Osteoblast (primary cell): ENCODE results near the gene COQ8B. TPM values are rescaled to one million over a fixed set of nuclear protein-coding genes. Genes with fewer than 3 reads are reported as not detected.
A peak's percentile ranks its signal among the peaks of the same experiment; 100 is the strongest.

Source experiments
- DNase-seq: peaks from one replicate; pipeline ENCODE4 v3.0.0; 2011; ENCODE audit warnings: low spot score, mixed read lengths; ENCODE audit not compliant: insufficient read length; ENCODE audit errors: missing footprints
- H2AFZ ChIP-seq: 2 replicates; pipeline ENCODE4 v1.6.0; 2011; ENCODE audit warnings: mild to moderate bottlenecking, low read length
- H3K27ac ChIP-seq: 2 replicates; pipeline ENCODE4 v1.5.1; 2011; ENCODE audit warnings: mild to moderate bottlenecking, low read depth, low read length, moderate library complexity
- H3K27me3 ChIP-seq: 2 replicates; pipeline ENCODE4 v1.6.0; 2012; ENCODE audit warnings: mild to moderate bottlenecking, control low read depth, inconsistent platforms, low read length, moderate library complexity; ENCODE audit not compliant: insufficient read depth
- H3K36me3 ChIP-seq: 2 replicates; pipeline ENCODE4 v1.5.1; 2011; ENCODE audit warnings: mild to moderate bottlenecking, low read length, control low read depth, moderate library complexity; ENCODE audit not compliant: insufficient read depth
- H3K4me1 ChIP-seq: 2 replicates; pipeline ENCODE4 v1.5.1; 2011; ENCODE audit warnings: mild to moderate bottlenecking, low read length, control low read depth, moderate library complexity; ENCODE audit not compliant: insufficient read depth
- H3K4me2 ChIP-seq: 2 replicates; pipeline ENCODE4 v1.6.0; 2011; ENCODE audit warnings: mild to moderate bottlenecking, low read length; ENCODE audit not compliant: insufficient read depth
- H3K4me3 ChIP-seq: fragments of 200-600 bp; sonication (generic); 3 replicates; pipeline ENCODE4 v1.5.1; 2012; ENCODE audit warnings: mild to moderate bottlenecking, low read length, inconsistent platforms; ENCODE audit not compliant: insufficient read depth
- H3K79me2 ChIP-seq: 2 replicates; pipeline ENCODE4 v1.6.0; 2012; ENCODE audit warnings: mild to moderate bottlenecking, low read length, control low read depth, inconsistent platforms; ENCODE audit not compliant: insufficient read depth
- H3K9me3 ChIP-seq: 2 replicates; pipeline ENCODE4 v1.5.1; 2011; ENCODE audit warnings: low read depth, low read length, control low read depth
- H4K20me1 ChIP-seq: 2 replicates; pipeline ENCODE4 v1.6.0; 2012; ENCODE audit warnings: mild to moderate bottlenecking, low read length, control low read depth; ENCODE audit not compliant: insufficient read depth
- total RNA-seq: library from RNA; depleted of rRNA; stranded (reverse); fragments of >200 nt; gene quantifications from 2 replicates; pipeline ENCODE4 v1.2.3, GENCODE V29; 2012
- TF ChIP-seq, protein P1 (sequence below): IDR thresholded peaks from 2 replicates; pipeline ENCODE4 v1.5.1; 2011; ENCODE audit warnings: mild to moderate bottlenecking, low read depth, low read length, moderate library complexity; ENCODE audit errors: extremely low read depth

COQ8B gene
- total RNA-seq, 1 donor: 32.9 TPM

DNA sequence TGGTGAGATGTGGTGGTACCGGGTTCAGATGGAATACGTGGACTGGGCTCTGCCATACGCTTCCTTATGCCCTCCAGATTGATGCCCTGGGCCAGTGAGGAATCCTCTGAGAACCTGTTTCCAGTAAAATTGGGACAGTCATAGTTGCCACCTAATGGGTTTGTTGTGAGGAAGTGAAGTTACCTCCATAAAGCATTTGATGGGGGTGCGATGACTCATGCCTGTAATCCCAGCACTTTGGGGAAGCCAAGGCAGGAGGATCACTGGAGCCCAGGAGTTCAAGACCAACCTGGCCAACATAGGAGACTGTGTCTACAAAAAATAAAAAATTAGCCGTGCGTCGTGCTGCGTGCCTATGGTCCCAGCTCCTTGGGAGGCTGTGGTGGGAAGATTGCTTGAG lies 39.1 kb upstream of the COQ8B start:
- DNase-seq: peak; percentile 23
- H3K9me3 ChIP-seq: no peaks in the 10 kb centered on the region
- H4K20me1 ChIP-seq: peaks cover 27% of the 10 kb centered on the region
- TF ChIP-seq, protein P1, sequence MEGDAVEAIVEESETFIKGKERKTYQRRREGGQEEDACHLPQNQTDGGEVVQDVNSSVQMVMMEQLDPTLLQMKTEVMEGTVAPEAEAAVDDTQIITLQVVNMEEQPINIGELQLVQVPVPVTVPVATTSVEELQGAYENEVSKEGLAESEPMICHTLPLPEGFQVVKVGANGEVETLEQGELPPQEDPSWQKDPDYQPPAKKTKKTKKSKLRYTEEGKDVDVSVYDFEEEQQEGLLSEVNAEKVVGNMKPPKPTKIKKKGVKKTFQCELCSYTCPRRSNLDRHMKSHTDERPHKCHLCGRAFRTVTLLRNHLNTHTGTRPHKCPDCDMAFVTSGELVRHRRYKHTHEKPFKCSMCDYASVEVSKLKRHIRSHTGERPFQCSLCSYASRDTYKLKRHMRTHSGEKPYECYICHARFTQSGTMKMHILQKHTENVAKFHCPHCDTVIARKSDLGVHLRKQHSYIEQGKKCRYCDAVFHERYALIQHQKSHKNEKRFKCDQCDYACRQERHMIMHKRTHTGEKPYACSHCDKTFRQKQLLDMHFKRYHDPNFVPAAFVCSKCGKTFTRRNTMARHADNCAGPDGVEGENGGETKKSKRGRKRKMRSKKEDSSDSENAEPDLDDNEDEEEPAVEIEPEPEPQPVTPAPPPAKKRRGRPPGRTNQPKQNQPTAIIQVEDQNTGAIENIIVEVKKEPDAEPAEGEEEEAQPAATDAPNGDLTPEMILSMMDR: no peak
- peaks cover 44% of the 10 kb centered on the region for H3K36me3 ChIP-seq
- H3K79me2 ChIP-seq: peaks cover 71% of the 10 kb centered on the region
- no peak overlapping the region for H3K4me2 ChIP-seq
- H3K27me3 ChIP-seq: no peaks in the 10 kb centered on the region
- H3K4me1 ChIP-seq: peaks cover 13% of the 10 kb centered on the region
- H2AFZ ChIP-seq: no peak overlapping the region
- H3K27ac ChIP-seq: no peak overlapping the region
- no peak overlapping the region for H3K4me3 ChIP-seq

DNA sequence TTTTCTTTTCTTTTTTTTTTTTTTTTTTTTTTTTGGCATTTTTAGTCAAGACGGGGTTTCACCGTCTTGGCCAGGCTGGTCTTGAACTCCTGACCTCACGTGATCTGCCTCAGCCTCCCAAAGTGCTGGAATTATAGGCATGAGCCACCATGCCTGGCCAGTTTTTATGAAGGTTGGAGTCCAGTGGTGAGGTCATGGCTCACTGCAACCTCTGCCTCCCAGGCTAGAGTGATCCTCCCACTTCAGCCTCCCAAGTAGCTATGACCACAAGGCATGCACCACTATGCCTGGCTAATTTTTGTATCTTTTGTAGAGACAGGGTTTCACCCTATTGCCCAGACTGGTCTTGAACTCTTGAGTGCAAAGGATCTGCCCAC lies 38.5 kb upstream of the COQ8B start:
- no peak overlapping the region for H3K4me3 ChIP-seq
- H3K36me3 ChIP-seq: peaks cover 40% of the 10 kb centered on the region
- TF ChIP-seq, protein P1: no peak
- no peak overlapping the region for H3K27ac ChIP-seq
- peaks cover 13% of the 10 kb centered on the region for H3K4me1 ChIP-seq
- no peak for DNase-seq
- no peak overlapping the region for H2AFZ ChIP-seq
- H3K4me2 ChIP-seq: no peak overlapping the region
- H3K27me3 ChIP-seq: no peaks in the 10 kb centered on the region
- peaks cover 71% of the 10 kb centered on the region for H3K79me2 ChIP-seq
- H3K9me3 ChIP-seq: no peaks in the 10 kb centered on the region
- H4K20me1 ChIP-seq: peaks cover 27% of the 10 kb centered on the region

DNA sequence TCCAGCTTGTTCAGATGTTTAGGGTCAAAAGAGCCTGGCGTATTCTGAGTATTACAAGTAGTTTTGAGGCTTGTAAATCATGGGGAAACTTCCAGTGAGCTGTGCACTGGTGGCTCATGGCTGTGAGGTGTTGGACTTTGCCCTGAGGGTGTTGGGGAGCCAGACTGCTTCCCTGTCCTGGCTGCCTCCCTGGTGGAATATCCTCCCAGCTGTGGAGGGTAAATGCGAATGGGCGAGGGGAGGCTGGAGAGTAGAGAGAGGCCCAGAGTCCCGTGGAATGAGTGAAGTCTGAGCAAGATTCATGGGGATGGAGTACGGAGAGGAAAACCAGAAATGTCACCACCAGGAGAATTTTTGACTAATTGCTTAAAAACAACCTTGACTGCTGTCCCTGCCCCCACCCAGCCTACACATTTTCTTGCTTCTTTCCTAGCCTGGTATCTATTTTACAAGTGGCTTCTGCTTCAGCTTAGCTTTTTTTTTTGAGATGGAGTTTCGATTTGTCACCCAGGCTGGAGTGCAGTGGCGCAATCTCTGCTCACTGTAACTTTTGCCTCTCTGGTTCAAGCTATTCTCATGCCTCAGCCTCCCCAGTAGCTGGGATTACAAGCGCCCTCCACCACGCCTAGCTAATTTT lies 38.0 kb upstream of the COQ8B start:
- TF ChIP-seq, protein P1: no peak

DNA sequence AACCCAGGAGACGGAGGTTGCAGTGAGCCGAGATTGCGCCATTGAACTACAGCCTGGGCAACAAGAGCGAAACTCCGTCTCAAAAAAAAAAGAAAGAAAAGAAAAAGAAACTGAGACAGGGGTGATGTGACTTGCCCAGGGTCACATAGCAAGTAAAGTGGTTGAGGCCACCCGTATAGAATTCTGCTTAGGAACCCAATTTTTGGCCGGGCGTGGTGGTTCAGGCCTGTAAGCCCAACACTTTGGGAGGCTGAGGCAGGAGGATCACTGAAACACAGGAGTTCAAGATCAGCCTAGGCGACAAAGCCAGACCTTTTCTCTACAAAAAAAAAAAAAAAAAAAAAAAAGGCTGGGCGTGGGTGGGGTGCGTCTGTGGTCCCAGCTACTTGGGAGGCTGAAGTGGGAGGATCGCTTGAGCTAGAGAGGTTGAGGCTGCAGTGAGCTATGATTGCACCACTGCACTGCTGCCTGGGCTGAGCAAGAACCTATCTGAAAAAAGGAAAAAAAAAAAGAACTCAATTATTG lies 35.6 kb upstream of the COQ8B start:
- peaks cover 59% of the 10 kb centered on the region for H3K79me2 ChIP-seq
- H3K9me3 ChIP-seq: no peaks in the 10 kb centered on the region
- peak overlapping the region; percentile 89 for H3K4me2 ChIP-seq
- peaks cover 21% of the 10 kb centered on the region for H3K4me1 ChIP-seq
- TF ChIP-seq, protein P1: no peak
- no peak overlapping the region for H2AFZ ChIP-seq
- peak overlapping the region; percentile 76 for H3K4me3 ChIP-seq
- H4K20me1 ChIP-seq: peaks cover 27% of the 10 kb centered on the region
- H3K27me3 ChIP-seq: no peaks in the 10 kb centered on the region
- no peak for DNase-seq
- H3K36me3 ChIP-seq: peaks cover 18% of the 10 kb centered on the region
- peak overlapping the region; percentile 99 for H3K27ac ChIP-seq

More for the DNA sequence above, 38.0 kb upstream of the COQ8B start:
- peak overlapping the region; percentile 58 for H3K4me2 ChIP-seq
- peaks cover 34% of the 10 kb centered on the region for H3K36me3 ChIP-seq
- H4K20me1 ChIP-seq: peaks cover 27% of the 10 kb centered on the region
- H3K9me3 ChIP-seq: no peaks in the 10 kb centered on the region
- peak overlapping the region; percentile 23 for H3K4me3 ChIP-seq
- no peak for DNase-seq
- H3K4me1 ChIP-seq: peaks cover 18% of the 10 kb centered on the region
- H2AFZ ChIP-seq: no peak overlapping the region
- no peaks in the 10 kb centered on the region for H3K27me3 ChIP-seq
- peaks cover 71% of the 10 kb centered on the region for H3K79me2 ChIP-seq
- H3K27ac ChIP-seq: peak overlapping the region; percentile 46
